Suprapubic skin (tissue), 4 donors: ENCODE data around the gene HACD2. TPM values are rescaled to one million over a fixed set of nuclear protein-coding genes. Genes with fewer than 3 reads are reported as not detected.

Experiments
- DNase-seq, 2 donors: peaks; one replicate each; pipeline ENCODE4 v3.0.0-alpha.2; 2019; ENCODE audit warnings: low spot score in 2 of 2
- H3K27ac ChIP-seq: fragments of 200-600 bp; sonication (generic); one replicate; pipeline ENCODE4 v1.5.1; 2019
- H3K27me3 ChIP-seq: fragments of 200-600 bp; sonication (generic); one replicate; pipeline ENCODE4 v1.5.1; 2019
- H3K36me3 ChIP-seq: fragments of 200-600 bp; sonication (generic); one replicate; pipeline ENCODE4 v1.5.1; 2019
- H3K4me1 ChIP-seq: fragments of 200-600 bp; sonication (generic); one replicate; pipeline ENCODE4 v1.5.1; 2019
- H3K4me3 ChIP-seq: fragments of 200-600 bp; sonication (generic); one replicate; pipeline ENCODE4 v1.5.1; 2019; ENCODE audit warnings: mild to moderate bottlenecking
- H3K9me3 ChIP-seq: fragments of 200-600 bp; sonication (generic); one replicate; pipeline ENCODE4 v1.5.1; 2019
- EP300 ChIP-seq: sonication (generic); formaldehyde crosslinking; IDR thresholded peaks from one replicate; pipeline ENCODE4 v1.6.1; 2017; ENCODE audit warnings: antibody characterized with exemption
- POLR2A ChIP-seq, 2 donors: fragments of 450-650 bp; IDR thresholded peaks; one replicate each; pipeline ENCODE4 v1.6.1; 2017; ENCODE audit warnings: antibody characterized with exemption in 2 of 2, mild to moderate bottlenecking in 2 of 2, moderate library complexity in 2 of 2
- POLR2AphosphoS5 ChIP-seq, 3 donors: sonication (generic); formaldehyde crosslinking; IDR thresholded peaks; one replicate each; pipeline ENCODE4 v1.6.1; 2017; ENCODE audit warnings: antibody characterized with exemption in 3 of 3
- WGBS: methylation state at CpG from one replicate; pipeline ENCODE4 v1.1.5; 2018; 5-methylcytosine and 5-hydroxymethylcytosine counted together
- total RNA-seq, 4 donors: library from RNA; depleted of rRNA; stranded (reverse); fragments of >200 nt; gene quantifications; one replicate each; pipeline ENCODE4 v1.1.0, GENCODE V29; 2016
- TF ChIP-seq, protein P1 (sequence below), 2 donors: fragments of 200-600 bp in 1 of 2; fragments of 450-650 bp in 1 of 2; sonication (generic) in 1 of 2; IDR thresholded peaks; one replicate each; pipeline ENCODE4 v1.5.1; 2016 to 2019; ENCODE audit warnings: antibody characterized with exemption in 2 of 2, mild to moderate bottlenecking in 1 of 2, moderate library complexity in 1 of 2

Gene HACD2
- total RNA-seq, 4 donors from 2014 or later: 38.5 to 76.3 (median 52.6) TPM

DNA sequence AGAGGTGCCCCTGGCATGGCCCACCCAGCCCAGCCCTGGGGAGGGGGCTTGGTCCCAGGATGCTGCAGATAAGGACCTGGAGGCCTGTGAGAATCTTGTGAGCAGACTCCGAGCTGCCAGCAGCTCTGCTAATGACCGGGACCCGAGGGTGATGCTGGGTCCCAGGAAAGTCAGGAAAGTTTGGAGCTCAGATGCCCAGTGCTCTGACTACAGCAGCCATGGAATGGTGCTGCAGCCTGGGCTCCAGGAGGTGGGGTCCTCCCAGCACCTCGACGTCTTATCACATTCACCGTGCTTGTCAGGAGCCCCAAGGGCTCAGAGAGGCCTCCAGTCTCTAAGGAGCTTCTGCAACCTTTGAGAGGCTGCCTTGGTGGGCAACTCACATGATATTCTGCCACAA is 101.7 kb downstream of the HACD2 start:
- Histone ChIP-seq H3K4me1 (no peaks in the 10 kb centered on the region), H3K4me3 (no peak overlapping the region), H3K36me3 (no peaks in the 10 kb centered on the region), H3K27me3 (no peaks in the 10 kb centered on the region), H3K27ac (no peak overlapping the region), H3K9me3 (no peaks in the 10 kb centered on the region)
- TF ChIP-seq, protein P1, sequence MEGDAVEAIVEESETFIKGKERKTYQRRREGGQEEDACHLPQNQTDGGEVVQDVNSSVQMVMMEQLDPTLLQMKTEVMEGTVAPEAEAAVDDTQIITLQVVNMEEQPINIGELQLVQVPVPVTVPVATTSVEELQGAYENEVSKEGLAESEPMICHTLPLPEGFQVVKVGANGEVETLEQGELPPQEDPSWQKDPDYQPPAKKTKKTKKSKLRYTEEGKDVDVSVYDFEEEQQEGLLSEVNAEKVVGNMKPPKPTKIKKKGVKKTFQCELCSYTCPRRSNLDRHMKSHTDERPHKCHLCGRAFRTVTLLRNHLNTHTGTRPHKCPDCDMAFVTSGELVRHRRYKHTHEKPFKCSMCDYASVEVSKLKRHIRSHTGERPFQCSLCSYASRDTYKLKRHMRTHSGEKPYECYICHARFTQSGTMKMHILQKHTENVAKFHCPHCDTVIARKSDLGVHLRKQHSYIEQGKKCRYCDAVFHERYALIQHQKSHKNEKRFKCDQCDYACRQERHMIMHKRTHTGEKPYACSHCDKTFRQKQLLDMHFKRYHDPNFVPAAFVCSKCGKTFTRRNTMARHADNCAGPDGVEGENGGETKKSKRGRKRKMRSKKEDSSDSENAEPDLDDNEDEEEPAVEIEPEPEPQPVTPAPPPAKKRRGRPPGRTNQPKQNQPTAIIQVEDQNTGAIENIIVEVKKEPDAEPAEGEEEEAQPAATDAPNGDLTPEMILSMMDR (IDR thresholded peaks at IDR 0.05): no peak
- TF ChIP-seq POLR2A (IDR thresholded peaks at IDR 0.05) (no peak), POLR2AphosphoS5 (IDR thresholded peaks at IDR 0.05) (no peak)
- WGBS: 89% methylated on average over 5 of the region's 6 CpGs
- DNase-seq: no peak

DNA sequence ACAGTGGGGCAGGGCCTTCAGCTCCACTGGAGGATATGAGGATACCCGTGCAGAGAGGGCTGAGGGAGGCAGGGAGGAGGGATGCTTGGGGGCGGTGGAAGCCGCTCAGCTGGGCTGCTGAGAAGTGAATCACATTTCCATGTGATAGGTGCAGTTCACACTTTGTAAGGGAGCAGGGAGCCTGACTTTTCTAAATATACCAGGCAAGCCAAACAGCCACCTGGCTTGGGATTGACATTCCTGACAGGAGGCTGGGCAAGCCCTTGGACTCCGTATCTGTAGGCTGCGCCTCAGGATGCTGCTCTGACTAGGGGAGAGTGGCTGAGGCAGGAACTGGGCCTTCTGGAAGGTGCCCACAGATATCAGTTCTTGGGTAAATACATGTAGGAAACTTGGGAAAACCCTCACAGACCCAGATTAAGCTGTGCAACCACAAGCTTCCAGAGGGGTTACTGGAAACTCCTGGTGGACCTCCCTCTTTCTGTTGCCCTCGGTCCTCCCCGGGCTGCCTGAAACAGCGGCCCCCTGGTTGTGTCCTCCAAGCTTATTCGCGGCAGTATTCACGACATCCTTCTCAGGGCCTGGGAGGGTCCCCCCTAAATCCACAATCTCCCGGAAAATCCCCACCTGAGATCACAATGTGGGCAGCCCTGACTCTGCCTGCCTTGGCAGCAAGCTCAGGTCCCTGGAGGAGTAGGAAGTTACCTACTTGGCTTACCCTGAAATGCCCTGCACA is 103.0 kb downstream of the HACD2 start:
- Histone ChIP-seq H3K27me3 (no peaks in the 10 kb centered on the region), H3K4me1 (no peaks in the 10 kb centered on the region), H3K36me3 (no peaks in the 10 kb centered on the region), H3K9me3 (no peaks in the 10 kb centered on the region), H3K27ac (no peak overlapping the region), H3K4me3 (no peak overlapping the region)
- no peak for TF ChIP-seq POLR2AphosphoS5 (IDR thresholded peaks at IDR 0.05)
- 52% methylated on average over 12 of the region's 12 CpGs for WGBS
- DNase-seq: peak in 1 of 2 donors; percentile 59

DNA sequence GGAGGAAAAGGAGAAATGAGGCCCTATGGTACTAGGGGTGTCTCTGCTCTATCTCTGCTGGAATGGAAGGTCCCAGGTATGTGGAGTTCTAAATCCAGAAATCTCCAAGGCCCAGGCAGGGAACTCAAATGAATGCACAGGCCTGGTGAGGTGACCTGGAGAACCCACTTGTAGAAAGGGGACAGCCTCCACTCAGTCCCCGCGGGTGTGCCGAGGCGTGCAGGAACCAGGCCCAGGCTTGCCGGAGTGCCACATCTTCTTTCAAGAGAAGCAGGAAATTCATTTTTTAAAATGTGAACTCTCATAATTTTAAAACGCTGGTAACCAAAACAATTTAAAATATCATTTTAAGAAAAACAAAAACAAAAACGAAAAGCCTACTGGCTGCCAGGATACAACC is 103.8 kb downstream of the HACD2 start:
- H3K27ac ChIP-seq: no peak overlapping the region
- DNase-seq: peak in 1 of 2 donors; percentile 66
- H3K27me3 ChIP-seq: no peaks in the 10 kb centered on the region
- H3K4me1 ChIP-seq: no peaks in the 10 kb centered on the region
- H3K36me3 ChIP-seq: no peaks in the 10 kb centered on the region
- TF ChIP-seq POLR2A (IDR thresholded peaks at IDR 0.05) (no peak), POLR2AphosphoS5 (IDR thresholded peaks at IDR 0.05) (no peak), EP300 (no peak)
- TF ChIP-seq, protein P1 (IDR thresholded peaks at IDR 0.05): no peak
- WGBS: 59% methylated on average over 7 of the region's 7 CpGs
- H3K9me3 ChIP-seq: no peaks in the 10 kb centered on the region
- no peak overlapping the region for H3K4me3 ChIP-seq

GRCh38 chr3:123480428-123480827 is 104.4 kb downstream of the HACD2 start:
- H3K4me3 ChIP-seq: no peak overlapping the region
- WGBS: 78% methylated on average over 4 of the region's 4 CpGs
- no peaks in the 10 kb centered on the region for H3K9me3 ChIP-seq
- H3K36me3 ChIP-seq: no peaks in the 10 kb centered on the region
- no peaks in the 10 kb centered on the region for H3K4me1 ChIP-seq
- H3K27me3 ChIP-seq: no peaks in the 10 kb centered on the region
- DNase-seq: peak in 1 of 2 donors; percentile 67
- H3K27ac ChIP-seq: no peak overlapping the region
- TF ChIP-seq POLR2AphosphoS5 (IDR thresholded peaks at IDR 0.05): no peak
- no peak for TF ChIP-seq EP300
- TF ChIP-seq, protein P1 (IDR thresholded peaks at IDR 0.05): no peak
- no peak for TF ChIP-seq POLR2A (IDR thresholded peaks at IDR 0.05)

DNA sequence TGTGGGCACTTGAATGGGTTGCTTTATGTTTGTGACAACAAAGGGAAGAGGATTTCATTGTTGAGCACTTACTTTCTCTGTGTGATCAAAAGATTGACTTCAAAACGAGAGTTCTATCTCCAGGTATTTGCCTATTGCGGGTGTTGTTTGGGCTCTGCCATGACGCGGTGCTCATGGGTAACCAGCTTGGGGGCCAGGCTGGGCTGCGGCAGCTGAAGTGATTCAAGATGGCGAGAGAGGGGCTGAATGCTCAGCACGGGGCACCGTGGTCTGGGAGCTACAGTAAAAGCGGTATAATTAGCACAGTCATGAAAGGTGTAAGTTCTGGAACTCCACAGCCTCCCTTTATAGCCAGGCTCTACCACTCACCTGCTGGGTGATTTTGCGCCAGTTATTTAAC is 105.0 kb downstream of the HACD2 start:
- no peaks in the 10 kb centered on the region for H3K27me3 ChIP-seq
- WGBS: 87% methylated on average over 10 of the region's 10 CpGs

More for the DNA sequence above, 105.0 kb downstream of the HACD2 start:
- no peak overlapping the region for H3K4me3 ChIP-seq
- no peaks in the 10 kb centered on the region for H3K9me3 ChIP-seq
- no peak overlapping the region for H3K27ac ChIP-seq
- no peaks in the 10 kb centered on the region for H3K36me3 ChIP-seq
- no peaks in the 10 kb centered on the region for H3K4me1 ChIP-seq
- peak in 1 of 2 donors; percentile 13 for DNase-seq
- TF ChIP-seq EP300: no peak
- TF ChIP-seq, protein P1 (IDR thresholded peaks at IDR 0.05): no peak
- TF ChIP-seq POLR2AphosphoS5 (IDR thresholded peaks at IDR 0.05): no peak
- no peak for TF ChIP-seq POLR2A (IDR thresholded peaks at IDR 0.05)
